GM12865 (cell line): Measurements from ENCODE around the gene GDF10.

Experiments used
- DNase-seq: peaks from one replicate; pipeline ENCODE4 v3.0.0; 2010; ENCODE audit warnings: low read depth
- H3K4me3 ChIP-seq: 2 replicates; pipeline ENCODE4 v1.5.1; 2011; ENCODE audit warnings: mild to moderate bottlenecking, low read depth, low read length, control low read depth
- CTCF ChIP-seq: IDR thresholded peaks from 2 replicates; pipeline ENCODE4 v1.5.1; 2011; ENCODE audit warnings: low read length, control low read depth, low read depth, inconsistent platforms; ENCODE audit not compliant: insufficient read depth; ENCODE audit errors: missing control alignments

Gene GDF10

GRCh38 chr10:47350671-47351640, 51.0 kb downstream of the GDF10 start:
- no peak for DNase-seq
- no peak for TF ChIP-seq CTCF
- H3K4me3 ChIP-seq = no peak overlapping the region

- no peak overlapping the region for H3K4me3 ChIP-seq
- DNase-seq = no peak
- TF ChIP-seq CTCF = no peak
These were observed 52.2 kb downstream of the GDF10 start for GRCh38 chr10:47351899-47352815.

- DNase-seq = no peak
- TF ChIP-seq CTCF = no peak
- no peak overlapping the region for H3K4me3 ChIP-seq
These were observed 53.4 kb downstream of the GDF10 start for GRCh38 chr10:47353351-47353750.

- TF ChIP-seq CTCF = no peak
- no peak overlapping the region for H3K4me3 ChIP-seq
- no peak for DNase-seq
These were observed 54.2 kb downstream of the GDF10 start for GRCh38 chr10:47354165-47354564.

- DNase-seq = no peak
- no peak overlapping the region for H3K4me3 ChIP-seq
- no peak for TF ChIP-seq CTCF
These were observed 54.9 kb downstream of the GDF10 start for GRCh38 chr10:47354900-47355299.

- TF ChIP-seq CTCF = no peak
- no peak overlapping the region for H3K4me3 ChIP-seq
- no peak for DNase-seq
These were observed 56.7 kb downstream of the GDF10 start for GRCh38 chr10:47356708-47357107.
